ENCODE measurements around the gene GARNL3.

Gene GARNL3

DNA sequence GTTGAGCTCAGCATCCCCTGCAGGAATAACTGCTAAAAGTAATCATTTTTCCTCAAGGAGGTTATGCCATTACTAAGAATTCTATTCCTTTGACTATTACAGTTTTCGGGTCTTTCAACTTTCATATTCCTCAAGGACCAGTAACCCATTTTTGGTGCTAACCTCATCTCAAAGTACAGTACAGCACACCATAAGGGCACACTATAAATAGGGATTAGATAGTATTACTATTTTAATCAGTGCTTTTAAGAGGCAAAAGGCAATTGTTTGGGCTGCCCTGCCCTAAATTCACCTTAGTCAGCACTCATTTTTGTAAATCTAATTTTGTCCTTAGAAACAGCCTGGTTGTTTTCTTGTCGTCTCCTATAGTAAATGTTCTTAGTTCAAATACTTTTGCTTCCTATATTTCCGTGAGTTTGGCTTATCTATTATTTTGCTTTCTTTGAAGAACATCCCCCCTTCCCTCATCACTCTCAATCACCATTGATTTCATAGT lies 13.6 kb upstream of the GARNL3 start:
- H3K4me3 ChIP-seq (ENCODE audit: low read length), result no peak overlapping the region
- TF ChIP-seq, protein P1, sequence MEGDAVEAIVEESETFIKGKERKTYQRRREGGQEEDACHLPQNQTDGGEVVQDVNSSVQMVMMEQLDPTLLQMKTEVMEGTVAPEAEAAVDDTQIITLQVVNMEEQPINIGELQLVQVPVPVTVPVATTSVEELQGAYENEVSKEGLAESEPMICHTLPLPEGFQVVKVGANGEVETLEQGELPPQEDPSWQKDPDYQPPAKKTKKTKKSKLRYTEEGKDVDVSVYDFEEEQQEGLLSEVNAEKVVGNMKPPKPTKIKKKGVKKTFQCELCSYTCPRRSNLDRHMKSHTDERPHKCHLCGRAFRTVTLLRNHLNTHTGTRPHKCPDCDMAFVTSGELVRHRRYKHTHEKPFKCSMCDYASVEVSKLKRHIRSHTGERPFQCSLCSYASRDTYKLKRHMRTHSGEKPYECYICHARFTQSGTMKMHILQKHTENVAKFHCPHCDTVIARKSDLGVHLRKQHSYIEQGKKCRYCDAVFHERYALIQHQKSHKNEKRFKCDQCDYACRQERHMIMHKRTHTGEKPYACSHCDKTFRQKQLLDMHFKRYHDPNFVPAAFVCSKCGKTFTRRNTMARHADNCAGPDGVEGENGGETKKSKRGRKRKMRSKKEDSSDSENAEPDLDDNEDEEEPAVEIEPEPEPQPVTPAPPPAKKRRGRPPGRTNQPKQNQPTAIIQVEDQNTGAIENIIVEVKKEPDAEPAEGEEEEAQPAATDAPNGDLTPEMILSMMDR (conservative IDR thresholded peaks at IDR 0.05; ENCODE audit: low read length), result no peak
- no peak for DNase-seq (ENCODE audit: low read depth)

DNA sequence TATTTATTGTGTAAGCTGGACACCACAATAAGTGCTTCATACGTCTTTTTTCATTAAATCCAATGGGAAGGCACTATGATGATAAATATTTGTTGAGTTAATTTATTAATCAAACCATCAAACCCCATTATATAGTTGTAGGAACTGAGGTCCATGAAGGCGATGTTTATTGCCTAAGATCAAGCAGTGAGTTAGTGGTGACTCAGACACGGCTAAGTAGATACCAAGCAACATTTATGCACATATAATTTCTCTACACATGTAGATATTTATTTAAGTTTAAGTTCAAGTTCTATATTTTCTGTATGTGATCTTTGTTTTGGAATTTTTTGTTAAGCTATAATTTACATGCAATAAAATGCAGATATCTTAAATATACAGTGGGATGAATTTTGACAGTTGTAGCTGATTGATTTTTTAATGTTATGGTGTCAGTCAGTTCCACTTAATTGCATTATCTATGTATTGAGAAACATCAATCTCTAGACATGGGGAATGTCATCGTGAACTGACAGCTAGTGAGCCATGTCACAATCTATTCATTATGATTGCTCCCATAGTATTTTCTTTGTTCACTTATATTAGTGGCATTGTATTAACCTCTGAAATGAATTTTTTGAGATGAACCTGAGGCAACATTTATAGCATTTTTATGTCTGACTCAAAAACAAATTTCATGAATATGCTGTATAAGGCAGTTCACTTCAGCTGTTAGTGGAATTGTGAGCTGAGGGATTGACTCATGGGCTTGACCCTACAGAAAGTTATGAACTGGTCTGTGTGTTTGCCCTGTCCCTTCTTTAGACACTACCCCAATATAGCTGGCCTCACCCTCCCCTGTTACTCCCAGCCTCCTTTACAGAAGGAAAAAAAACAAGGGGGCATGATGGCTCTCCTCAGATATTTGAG lies 11.9 kb upstream of the GARNL3 start:
- DNase-seq (ENCODE audit: low read depth), result no peak
- no peak overlapping the region for H3K4me3 ChIP-seq (ENCODE audit: low read length)
- TF ChIP-seq, protein P1 (conservative IDR thresholded peaks at IDR 0.05; ENCODE audit: low read length), result no peak

DNA sequence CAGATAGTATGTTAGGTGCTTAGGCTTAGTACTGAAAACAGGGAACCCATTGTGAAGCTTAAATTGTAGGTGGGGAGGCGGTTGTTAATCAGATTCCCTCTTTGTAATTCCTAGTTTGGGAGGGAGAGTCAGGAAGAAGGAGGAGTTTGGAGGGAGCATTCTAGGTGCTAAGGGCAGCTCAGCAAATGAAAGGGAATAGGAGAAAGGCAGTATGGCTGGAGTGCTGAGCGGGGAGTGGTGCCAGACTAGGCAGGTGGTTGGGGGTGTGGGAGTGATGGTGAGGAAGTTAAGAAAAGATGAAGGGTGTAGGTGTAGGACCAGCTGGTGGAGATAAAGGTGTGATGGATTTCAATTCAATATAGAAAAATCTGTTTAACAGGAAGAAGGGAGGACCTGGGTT lies 11.1 kb upstream of the GARNL3 start:
- TF ChIP-seq, protein P1 (conservative IDR thresholded peaks at IDR 0.05; ENCODE audit: low read length), result no peak
- no peak overlapping the region for H3K4me3 ChIP-seq (ENCODE audit: low read length)
- no peak for DNase-seq (ENCODE audit: low read depth)

DNA sequence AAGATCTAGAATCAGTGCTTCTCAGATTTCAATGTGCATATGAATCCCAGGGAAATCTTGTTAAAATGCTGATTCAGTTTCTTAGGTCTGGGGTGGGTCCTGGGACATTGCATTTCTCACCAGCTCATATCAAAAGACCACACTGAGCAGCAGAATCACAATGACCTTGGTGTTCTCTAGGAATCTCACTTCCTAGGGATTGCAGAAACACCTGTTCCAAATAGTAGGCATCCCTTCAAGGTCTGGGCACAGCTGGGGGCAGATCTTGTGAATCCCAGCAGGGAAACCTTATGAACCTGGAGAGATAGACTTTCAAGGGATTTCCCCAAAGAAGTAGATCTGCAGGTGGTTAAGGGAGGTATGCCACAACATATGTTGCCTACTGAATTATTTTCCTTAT lies 8.9 kb upstream of the GARNL3 start:
- no peak for DNase-seq (ENCODE audit: low read depth)
- TF ChIP-seq, protein P1 (conservative IDR thresholded peaks at IDR 0.05; ENCODE audit: low read length), result no peak
- H3K4me3 ChIP-seq (ENCODE audit: low read length), result no peak overlapping the region

DNA sequence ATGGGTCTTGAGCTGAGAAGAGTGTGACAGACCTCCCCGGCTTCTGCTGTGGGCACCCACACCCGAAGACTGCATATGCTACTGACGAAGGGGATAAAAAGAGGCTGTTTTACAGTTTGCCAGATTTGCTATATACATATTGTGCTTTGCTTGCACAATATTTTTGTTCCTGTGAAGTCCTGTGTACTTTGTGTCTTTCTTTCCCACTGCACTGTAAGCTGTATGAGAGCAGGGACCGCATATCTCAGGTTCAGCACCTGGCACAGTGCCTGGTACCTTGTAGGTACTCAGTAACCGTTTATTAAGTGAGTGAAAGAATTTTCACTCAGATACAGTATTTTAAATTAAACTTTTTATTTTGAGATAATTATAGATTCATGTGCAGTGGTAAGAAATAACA lies 8.2 kb upstream of the GARNL3 start:
- H3K4me3 ChIP-seq (ENCODE audit: low read length), result no peak overlapping the region
- TF ChIP-seq, protein P1 (conservative IDR thresholded peaks at IDR 0.05; ENCODE audit: low read length), result no peak
- no peak for DNase-seq (ENCODE audit: low read depth)

DNA sequence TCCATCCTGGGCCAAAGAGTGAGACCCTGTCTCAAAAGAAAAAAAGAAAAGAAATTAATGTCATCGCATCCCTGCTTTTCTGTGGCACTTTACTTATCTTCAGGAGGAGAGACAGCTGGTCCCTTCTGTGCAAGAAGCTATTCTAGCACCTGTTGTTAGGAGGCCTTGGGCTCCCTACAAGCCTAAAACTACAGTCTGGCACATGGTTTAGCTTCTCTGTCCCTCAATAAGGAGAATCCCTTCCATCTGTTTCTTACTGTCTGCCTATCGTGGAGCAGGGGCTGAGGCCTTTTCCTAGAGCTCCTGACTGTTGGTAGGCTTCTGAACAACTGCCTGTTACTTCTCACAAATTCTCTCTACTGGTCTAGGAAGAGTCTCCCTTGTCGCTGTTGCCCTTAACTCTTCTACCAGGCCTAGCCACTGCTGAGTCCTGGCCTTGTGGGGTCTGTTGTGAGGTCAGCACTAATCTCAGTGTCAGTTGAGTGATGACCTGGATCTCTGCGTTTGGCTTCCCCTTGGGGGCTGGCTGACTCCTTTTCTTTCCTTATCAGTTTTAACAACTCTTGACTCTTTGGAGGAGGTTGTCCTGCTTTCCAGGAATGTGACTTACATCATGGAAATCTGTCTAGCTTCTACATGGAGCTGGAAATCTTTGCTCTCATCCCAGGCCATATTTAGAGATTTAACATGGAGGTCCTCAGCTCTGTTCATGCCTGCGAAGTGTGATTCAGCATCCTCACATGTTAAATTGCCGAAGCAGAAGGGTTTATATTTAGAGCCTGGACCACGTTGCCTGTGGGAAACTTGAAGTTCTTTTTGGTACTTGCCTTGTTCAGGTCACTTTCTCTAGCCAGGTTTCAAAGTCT lies 5.7 kb upstream of the GARNL3 start:
- H3K4me3 ChIP-seq (ENCODE audit: low read length), result no peak overlapping the region
- TF ChIP-seq, protein P1 (conservative IDR thresholded peaks at IDR 0.05; ENCODE audit: low read length), result no peak
- DNase-seq (ENCODE audit: low read depth), result no peak
